Neural cell (in vitro differentiated cells): Measurements from ENCODE around the gene ENG.

Experiments
- EZH2 ChIP-seq: fragments of 200-600, 300-800 bp; shearing (Covaris generic), sonication (generic); IDR thresholded peaks from 2 replicates; pipeline ENCODE4 v1.6.1; 2014; ENCODE audit warnings: antibody characterized with exemption, low read length, borderline replicate concordance, mild to moderate bottlenecking; ENCODE audit not compliant: insufficient read depth, poor library complexity, severe bottlenecking
- POLR2AphosphoS5 ChIP-seq: IDR thresholded peaks from 2 replicates; pipeline ENCODE4 v1.6.1; 2012
- RAD21 ChIP-seq: fragments of 450-650 bp; conservative IDR thresholded peaks from 2 replicates; pipeline ENCODE4 v1.6.1; 2014; ENCODE audit warnings: antibody characterized with exemption, mild to moderate bottlenecking, moderate library complexity
- SMC3 ChIP-seq: fragments of 450-650 bp; conservative IDR thresholded peaks from 2 replicates; pipeline ENCODE4 v1.6.1; 2014; ENCODE audit warnings: antibody characterized with exemption, mild to moderate bottlenecking, moderate library complexity; ENCODE audit not compliant: poor library complexity
- TAF1 ChIP-seq: IDR thresholded peaks from 2 replicates; pipeline ENCODE4 v1.6.1; 2012; ENCODE audit warnings: low read depth
- TF ChIP-seq, protein P1 (sequence below): fragments of 450-650 bp; IDR thresholded peaks from 2 replicates; pipeline ENCODE4 v1.5.1; 2014; ENCODE audit warnings: antibody characterized with exemption, mild to moderate bottlenecking, moderate library complexity; ENCODE audit not compliant: poor library complexity, severe bottlenecking

DNA sequence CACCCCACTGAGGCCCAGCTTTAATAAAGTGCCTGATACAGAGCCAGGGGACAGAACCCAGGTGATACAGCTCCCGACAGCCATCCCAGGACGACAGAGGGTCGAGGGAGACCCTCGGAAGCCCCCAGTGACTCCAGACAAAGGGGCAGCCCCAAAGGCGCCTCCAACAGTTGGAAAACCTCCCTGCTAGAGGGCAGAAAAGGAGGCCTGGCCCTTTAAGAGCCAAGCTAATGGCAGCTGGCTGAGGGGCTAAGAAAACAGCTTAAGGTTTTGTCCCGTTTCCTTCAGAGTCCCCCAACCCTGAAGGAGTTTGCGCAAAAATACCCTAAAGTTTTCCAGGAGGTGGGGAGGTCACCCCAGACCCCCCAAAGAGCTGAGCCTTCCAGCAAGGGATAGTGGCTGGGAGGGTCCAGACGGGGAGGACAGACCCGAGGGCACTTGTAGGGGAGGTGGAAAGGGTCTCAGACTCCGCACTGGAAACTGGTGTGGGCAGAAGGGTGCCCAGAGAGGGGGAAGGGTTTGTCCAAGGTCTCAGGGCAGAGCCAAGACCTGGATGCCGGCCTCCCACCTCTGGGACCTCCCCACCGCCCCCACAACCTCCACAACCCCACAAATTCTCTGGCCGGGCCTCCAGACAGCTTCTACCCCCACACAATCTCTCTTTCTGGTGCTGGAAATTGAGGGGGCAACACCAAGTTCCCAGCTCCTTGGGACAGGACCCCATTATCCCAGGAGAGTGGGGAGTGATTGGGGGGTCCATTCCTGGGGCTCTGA is 31.2 kb upstream of the ENG start:
- TF ChIP-seq POLR2AphosphoS5, result no peak
- TF ChIP-seq, protein P1, sequence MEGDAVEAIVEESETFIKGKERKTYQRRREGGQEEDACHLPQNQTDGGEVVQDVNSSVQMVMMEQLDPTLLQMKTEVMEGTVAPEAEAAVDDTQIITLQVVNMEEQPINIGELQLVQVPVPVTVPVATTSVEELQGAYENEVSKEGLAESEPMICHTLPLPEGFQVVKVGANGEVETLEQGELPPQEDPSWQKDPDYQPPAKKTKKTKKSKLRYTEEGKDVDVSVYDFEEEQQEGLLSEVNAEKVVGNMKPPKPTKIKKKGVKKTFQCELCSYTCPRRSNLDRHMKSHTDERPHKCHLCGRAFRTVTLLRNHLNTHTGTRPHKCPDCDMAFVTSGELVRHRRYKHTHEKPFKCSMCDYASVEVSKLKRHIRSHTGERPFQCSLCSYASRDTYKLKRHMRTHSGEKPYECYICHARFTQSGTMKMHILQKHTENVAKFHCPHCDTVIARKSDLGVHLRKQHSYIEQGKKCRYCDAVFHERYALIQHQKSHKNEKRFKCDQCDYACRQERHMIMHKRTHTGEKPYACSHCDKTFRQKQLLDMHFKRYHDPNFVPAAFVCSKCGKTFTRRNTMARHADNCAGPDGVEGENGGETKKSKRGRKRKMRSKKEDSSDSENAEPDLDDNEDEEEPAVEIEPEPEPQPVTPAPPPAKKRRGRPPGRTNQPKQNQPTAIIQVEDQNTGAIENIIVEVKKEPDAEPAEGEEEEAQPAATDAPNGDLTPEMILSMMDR, result no peak
- no peak for TF ChIP-seq EZH2
- TF ChIP-seq TAF1, result no peak
- TF ChIP-seq RAD21, result no peak
- no peak for TF ChIP-seq SMC3
